A673 (cell line): Measurements from ENCODE around the gene C3orf20. TPM values are rescaled to one million over a fixed set of nuclear protein-coding genes. Genes with fewer than 3 reads are reported as not detected.

Source experiments
- BruUV-seq: library from RNA; stranded (reverse); fragments of 400-500 nt; replicated peaks from 2 replicates; lab custom pipeline; 2021; lab: Mats Ljungman, UMichigan
- CTCF ChIA-PET: fragments of 300-600 bp; sonication (Branson Sonifier 250); formaldehyde crosslinking; loops from one replicate; lab custom pipeline; 2022; ENCODE audit warnings: antibody characterized with exemption; lab: Charles Lee
- POLR2A ChIA-PET: fragments of 300-600 bp; sonication (Branson Sonifier 250); formaldehyde crosslinking; loops from one replicate; lab custom pipeline; 2022; ENCODE audit warnings: antibody characterized with exemption; ENCODE audit not compliant: low non-redundant PET; lab: Charles Lee
- DNase-seq: peaks from one replicate; pipeline ENCODE4 v3.0.0-alpha.2; 2015; ENCODE audit warnings: low spot score
- H3K27ac ChIP-seq: fragments of 200-600 bp; sonication (generic); 2 replicates; pipeline ENCODE4 v1.5.1; 2016; ENCODE audit warnings: mixed run types, low read depth, mild to moderate bottlenecking, mixed read lengths, antibody characterized with exemption, low read length; ENCODE audit not compliant: poor library complexity, severe bottlenecking
- H3K27me3 ChIP-seq: fragments of 200-600 bp; sonication (generic); replicated peaks from 2 replicates; pipeline ENCODE4 v1.6.1; 2017; ENCODE audit warnings: mixed run types, low read depth, mild to moderate bottlenecking, mixed read lengths, antibody characterized with exemption, low read length; ENCODE audit not compliant: insufficient read depth, poor library complexity
- H3K36me3 ChIP-seq: fragments of 200-600 bp; sonication (generic); 2 replicates; pipeline ENCODE4 v1.6.1; 2016; ENCODE audit warnings: mixed run types, mild to moderate bottlenecking, mixed read lengths, antibody characterized with exemption, low read length; ENCODE audit not compliant: insufficient read depth, poor library complexity, severe bottlenecking
- H3K4me1 ChIP-seq: fragments of 200-600 bp; sonication (generic); 2 replicates; pipeline ENCODE4 v1.6.1; 2017; ENCODE audit warnings: mixed run types, mild to moderate bottlenecking, mixed read lengths, antibody characterized with exemption, low read length; ENCODE audit not compliant: insufficient read depth, poor library complexity, severe bottlenecking
- H3K4me3 ChIP-seq: fragments of 200-600 bp; sonication (generic); 2 replicates; pipeline ENCODE4 v1.5.1; 2016; ENCODE audit warnings: low read depth, mixed run types, mild to moderate bottlenecking, mixed read lengths, low read length; ENCODE audit not compliant: poor library complexity, severe bottlenecking
- H3K9me3 ChIP-seq: fragments of 200-600 bp; sonication (generic); 2 replicates; pipeline ENCODE4 v1.6.1; 2016; ENCODE audit warnings: mixed run types, low read depth, mild to moderate bottlenecking, mixed read lengths, antibody characterized with exemption, low read length; ENCODE audit not compliant: poor library complexity, severe bottlenecking
- EZH2 ChIP-seq: fragments of 200-600 bp; sonication (generic); IDR thresholded peaks from 2 replicates; pipeline ENCODE4 v1.6.1; 2017; ENCODE audit warnings: borderline replicate concordance, low read depth, mild to moderate bottlenecking, mixed read lengths, antibody characterized with exemption, low read length; ENCODE audit not compliant: poor library complexity, severe bottlenecking
- intact Hi-C: fragments of 100-400 bp; cut with micrococcal nuclease; formaldehyde crosslinking; loops from one replicate; pipeline ENCODE4 v1.10.0; 2022; ENCODE audit not compliant: unreplicated experiment
- total RNA-seq: library from RNA; stranded (reverse); gene quantifications from 2 replicates; pipeline ENCODE4 v1.2.3, GENCODE V29; 2021
- TF ChIP-seq, protein P1 (sequence below): fragments of 300-800, 200-600 bp; sonication (generic); conservative IDR thresholded peaks from 2 replicates; pipeline ENCODE4 v1.5.1; 2017; ENCODE audit warnings: low read depth, mild to moderate bottlenecking, antibody characterized with exemption, low read length, moderate library complexity, mixed read lengths

C3orf20 gene
- total RNA-seq, 1 experiment from 2014 or later = 0.17 TPM

DNA sequence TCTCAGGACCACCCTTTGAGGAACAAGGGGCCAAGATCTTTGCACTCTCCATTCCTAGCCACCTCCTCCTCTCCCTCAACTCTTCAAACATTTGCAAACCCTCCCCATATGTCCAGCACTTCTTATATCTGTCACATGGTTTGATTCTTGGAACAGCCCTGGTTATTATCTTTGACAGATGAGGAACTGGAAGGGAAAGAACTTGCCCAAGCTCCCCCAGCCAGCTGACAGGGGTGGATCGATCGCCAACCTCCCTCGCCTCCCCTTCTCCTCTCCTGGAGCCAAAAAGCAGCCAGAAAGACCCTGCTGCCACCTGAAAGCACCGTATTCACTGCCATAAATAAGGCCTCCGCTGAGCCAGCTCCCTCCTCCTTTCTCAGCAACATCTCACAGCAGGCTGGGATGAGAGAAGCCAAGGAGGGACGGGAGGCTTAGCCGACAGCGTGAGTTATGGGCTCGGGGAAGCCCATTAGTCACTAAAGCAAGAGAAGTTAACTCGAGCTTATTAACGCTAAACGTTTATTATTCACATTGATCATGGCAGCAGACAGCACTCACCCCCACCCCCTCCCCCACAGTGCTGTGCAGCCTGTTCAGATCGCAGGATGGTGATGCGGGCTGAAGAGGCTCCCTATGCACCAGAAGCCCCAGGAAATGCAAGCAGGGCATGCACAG, 121.6 kb downstream of the C3orf20 start:
- no peaks in the 10 kb centered on the region for H3K36me3 ChIP-seq
- BruUV-seq = no TSS peak
- H3K4me3 ChIP-seq = no peak overlapping the region
- H3K9me3 ChIP-seq = no peaks in the 10 kb centered on the region
- CTCF ChIA-PET = no interaction called here
- POLR2A ChIA-PET = no interaction called here
- intact Hi-C loops = no loop called here
- no peak for DNase-seq
- no peak overlapping the region for H3K27ac ChIP-seq
- peaks cover 44% of the 10 kb centered on the region for H3K27me3 ChIP-seq
- TF ChIP-seq EZH2 = no peak
- TF ChIP-seq, protein P1, sequence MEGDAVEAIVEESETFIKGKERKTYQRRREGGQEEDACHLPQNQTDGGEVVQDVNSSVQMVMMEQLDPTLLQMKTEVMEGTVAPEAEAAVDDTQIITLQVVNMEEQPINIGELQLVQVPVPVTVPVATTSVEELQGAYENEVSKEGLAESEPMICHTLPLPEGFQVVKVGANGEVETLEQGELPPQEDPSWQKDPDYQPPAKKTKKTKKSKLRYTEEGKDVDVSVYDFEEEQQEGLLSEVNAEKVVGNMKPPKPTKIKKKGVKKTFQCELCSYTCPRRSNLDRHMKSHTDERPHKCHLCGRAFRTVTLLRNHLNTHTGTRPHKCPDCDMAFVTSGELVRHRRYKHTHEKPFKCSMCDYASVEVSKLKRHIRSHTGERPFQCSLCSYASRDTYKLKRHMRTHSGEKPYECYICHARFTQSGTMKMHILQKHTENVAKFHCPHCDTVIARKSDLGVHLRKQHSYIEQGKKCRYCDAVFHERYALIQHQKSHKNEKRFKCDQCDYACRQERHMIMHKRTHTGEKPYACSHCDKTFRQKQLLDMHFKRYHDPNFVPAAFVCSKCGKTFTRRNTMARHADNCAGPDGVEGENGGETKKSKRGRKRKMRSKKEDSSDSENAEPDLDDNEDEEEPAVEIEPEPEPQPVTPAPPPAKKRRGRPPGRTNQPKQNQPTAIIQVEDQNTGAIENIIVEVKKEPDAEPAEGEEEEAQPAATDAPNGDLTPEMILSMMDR = no peak
- H3K4me1 ChIP-seq = no peaks in the 10 kb centered on the region

DNA sequence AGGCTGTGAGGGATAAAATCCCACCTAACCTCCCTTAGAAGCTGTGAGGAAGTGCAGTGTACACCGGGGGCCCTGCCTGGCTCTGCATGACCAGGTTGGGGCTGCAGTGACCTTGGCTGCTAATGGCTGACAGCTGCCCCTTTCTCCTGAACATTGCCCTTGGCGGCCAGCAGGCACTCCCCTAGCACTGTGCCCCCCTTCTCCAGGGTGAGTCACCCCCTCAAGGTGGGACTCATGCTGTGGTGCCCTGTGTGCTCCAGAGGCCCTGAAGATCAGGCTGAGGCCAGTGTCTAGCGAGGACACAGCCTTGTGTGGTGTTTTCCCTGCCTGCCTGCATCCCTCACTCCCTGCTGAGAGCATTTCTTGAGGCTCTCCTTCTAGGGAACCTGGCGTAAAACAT, 122.8 kb downstream of the C3orf20 start:
- Histone ChIP-seq H3K4me1 (no peaks in the 10 kb centered on the region), H3K4me3 (no peak overlapping the region), H3K27me3 (peaks cover 50% of the 10 kb centered on the region), H3K27ac (no peak overlapping the region), H3K9me3 (no peaks in the 10 kb centered on the region), H3K36me3 (no peaks in the 10 kb centered on the region)
- TF ChIP-seq, protein P1 = no peak
- TF ChIP-seq EZH2 = no peak
- CTCF ChIA-PET = no interaction called here
- POLR2A ChIA-PET = no interaction called here
- BruUV-seq = no TSS peak
- no peak for DNase-seq
- intact Hi-C loops = no loop called here

DNA sequence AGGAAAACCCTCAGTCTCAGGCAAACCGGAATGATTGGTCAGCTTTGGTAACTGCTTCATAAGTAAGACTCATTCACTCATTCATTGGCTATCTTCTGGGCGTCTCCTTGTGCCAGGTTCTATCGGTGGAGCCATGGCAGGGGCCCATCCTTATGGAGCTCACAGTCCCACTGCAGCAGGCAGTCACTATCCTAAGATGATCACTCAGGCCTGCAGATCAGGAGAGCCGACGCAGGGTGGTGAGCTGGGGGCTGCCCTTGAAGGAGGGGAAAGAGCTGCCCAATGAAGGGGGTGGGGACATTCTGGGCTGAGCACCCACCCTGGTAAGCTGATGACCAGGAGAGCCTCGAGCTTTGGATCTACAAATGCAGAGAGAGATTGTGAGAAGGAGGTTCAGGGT, 123.3 kb downstream of the C3orf20 start:
- Histone ChIP-seq H3K4me1 (no peaks in the 10 kb centered on the region), H3K27ac (no peak overlapping the region), H3K9me3 (no peaks in the 10 kb centered on the region), H3K36me3 (no peaks in the 10 kb centered on the region), H3K4me3 (no peak overlapping the region), H3K27me3 (peaks cover 55% of the 10 kb centered on the region)
- POLR2A ChIA-PET = no interaction called here
- no TSS peak for BruUV-seq
- TF ChIP-seq, protein P1 = no peak
- no peak for TF ChIP-seq EZH2
- no peak for DNase-seq
- CTCF ChIA-PET = no interaction called here
- intact Hi-C loops = no loop called here
